ENCODE results near the gene FREM2. TPM values are rescaled to one million over a fixed set of nuclear protein-coding genes. Genes with fewer than 3 reads are reported as not detected.
A peak's percentile ranks its signal among the peaks of the same experiment; 100 is the strongest.

FREM2 gene
- total RNA-seq, 3 donors from 2014 or later: 0.82 to 3.3 (median 1.3) TPM

- ATAC-seq (no peak), DNase-seq (no peak)
- H3K9me3 ChIP-seq: no peaks in the 10 kb centered on the region
- no peaks in the 10 kb centered on the region for H3K4me1 ChIP-seq (ENCODE audit: low read depth)
- H3K4me3 ChIP-seq: no peak overlapping the region
- intact Hi-C loops (cut with DNase I, micrococcal nuclease): no loop called here
- H3K36me3 ChIP-seq (ENCODE audit: low read depth): no peaks in the 10 kb centered on the region
- TF ChIP-seq CTCF (IDR thresholded peaks at IDR 0.05): no peak
Measured at GRCh38 chr13:38899571-38899970, 212.7 kb downstream of the FREM2 start.

GRCh38 chr13:38900188-38900587, 213.3 kb downstream of the FREM2 start:
- no peak for TF ChIP-seq CTCF (IDR thresholded peaks at IDR 0.05)
- intact Hi-C loops (cut with DNase I, micrococcal nuclease): no loop called here
- DNase-seq (no peak), ATAC-seq (no peak)
- no peaks in the 10 kb centered on the region for H3K4me1 ChIP-seq (ENCODE audit: low read depth)
- H3K4me3 ChIP-seq: no peak overlapping the region
- no peaks in the 10 kb centered on the region for H3K9me3 ChIP-seq
- H3K36me3 ChIP-seq (ENCODE audit: low read depth): no peaks in the 10 kb centered on the region

GRCh38 chr13:38902551-38902950, 215.7 kb downstream of the FREM2 start:
- intact Hi-C loops (cut with DNase I, micrococcal nuclease): no loop called here
- no peak for TF ChIP-seq CTCF (IDR thresholded peaks at IDR 0.05)
- peak; percentile 83 for ATAC-seq

GRCh38 chr13:38905081-38905480, 218.2 kb downstream of the FREM2 start:
- intact Hi-C loops (cut with DNase I, micrococcal nuclease): no loop called here

More at GRCh38 chr13:38902551-38902950, 215.7 kb downstream of the FREM2 start:
- H3K36me3 ChIP-seq (ENCODE audit: low read depth): no peaks in the 10 kb centered on the region
- no peaks in the 10 kb centered on the region for H3K4me1 ChIP-seq (ENCODE audit: low read depth)
- H3K9me3 ChIP-seq: no peaks in the 10 kb centered on the region
- peak in 1 of 3 donors; percentile 6 for DNase-seq
- H3K4me3 ChIP-seq: no peak overlapping the region

GRCh38 chr13:38905861-38906260, 219.0 kb downstream of the FREM2 start:
- no peak for ATAC-seq

More at GRCh38 chr13:38905081-38905480, 218.2 kb downstream of the FREM2 start:
- no peak for DNase-seq
- Histone ChIP-seq H3K9me3 (no peaks in the 10 kb centered on the region), H3K4me3 (no peak overlapping the region), H3K4me1 (ENCODE audit: low read depth) (no peaks in the 10 kb centered on the region), H3K36me3 (ENCODE audit: low read depth) (no peaks in the 10 kb centered on the region)
- ATAC-seq: no peak
- TF ChIP-seq CTCF (IDR thresholded peaks at IDR 0.05): no peak

More at GRCh38 chr13:38905861-38906260, 219.0 kb downstream of the FREM2 start:
- intact Hi-C loops (cut with DNase I, micrococcal nuclease): no loop called here
- H3K4me3 ChIP-seq: no peak overlapping the region
- no peaks in the 10 kb centered on the region for H3K36me3 ChIP-seq (ENCODE audit: low read depth)
- no peaks in the 10 kb centered on the region for H3K4me1 ChIP-seq (ENCODE audit: low read depth)
- no peak for TF ChIP-seq CTCF (IDR thresholded peaks at IDR 0.05)
- H3K9me3 ChIP-seq: no peaks in the 10 kb centered on the region
- DNase-seq: no peak
